Measurements from ENCODE around the gene MARK4.
"Not testable (repeated sequence)": the region's sequence is repeated elsewhere in the genome, so short reads cannot be mapped to it uniquely, and the experiment has no call there.

MARK4 gene

GRCh38 chr19:45306518-45307027, 55.5 kb downstream of the MARK4 start:
- no peak for DNase-seq

- no peak for DNase-seq
Measured at GRCh38 chr19:45307361-45307760, 56.3 kb downstream of the MARK4 start.

GRCh38 chr19:45309322-45309721, 58.3 kb downstream of the MARK4 start:
- DNase-seq: not testable (repeated sequence)

- no peak for DNase-seq
Measured at GRCh38 chr19:45311621-45312020, 60.5 kb downstream of the MARK4 start.

- not testable (repeated sequence) for DNase-seq
Measured at GRCh38 chr19:45312285-45312684, 61.2 kb downstream of the MARK4 start.

DNA sequence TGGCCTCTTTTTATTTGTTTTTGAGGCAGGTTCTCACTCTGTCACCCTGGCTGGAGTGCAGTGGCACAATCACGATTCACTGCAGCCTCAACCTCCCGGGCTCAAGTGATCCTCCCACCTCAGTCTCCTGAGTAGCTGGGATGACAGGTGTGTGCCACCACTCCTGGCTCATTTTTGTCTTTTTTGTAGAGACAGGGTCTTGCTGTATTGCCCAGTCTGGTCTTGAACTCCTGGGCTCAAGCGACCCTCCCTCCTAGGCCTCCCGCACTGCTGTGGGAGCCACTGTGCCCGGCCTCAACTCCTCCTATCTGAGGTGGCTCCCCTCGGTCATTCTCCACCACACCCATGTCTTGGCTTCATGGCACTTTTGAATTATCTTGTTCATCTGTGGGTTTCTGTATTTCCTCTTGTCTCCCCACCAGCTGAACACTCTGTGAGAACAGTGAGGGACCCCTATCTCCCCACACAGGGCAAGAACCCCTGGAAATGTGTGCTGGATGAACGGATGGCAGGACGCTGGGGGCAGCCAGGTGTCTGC, 63.7 kb downstream of the MARK4 start:
- DNase-seq: no peak

DNA sequence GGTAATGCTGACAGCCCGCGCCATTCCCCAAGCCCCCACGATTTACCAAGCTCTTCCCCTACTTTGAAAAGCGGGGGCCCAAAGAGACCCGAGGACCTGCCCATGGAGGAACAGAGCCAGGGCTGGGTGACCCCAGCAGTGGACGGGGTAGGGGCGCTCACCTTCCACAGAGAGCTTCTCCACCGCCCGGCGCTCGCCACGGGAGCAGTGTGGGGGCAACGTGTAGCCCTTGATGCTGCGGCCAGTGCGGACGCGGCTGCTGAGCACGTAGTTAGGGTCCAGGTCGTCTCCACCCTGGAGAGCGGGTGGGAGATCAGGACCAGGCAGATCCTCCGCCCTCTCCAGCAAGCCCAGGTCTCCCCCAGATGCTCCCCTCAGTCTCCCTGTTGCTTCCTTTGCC, 64.2 kb downstream of the MARK4 start:
- DNase-seq: no peak

- no peak for DNase-seq
Measured at GRCh38 chr19:45320997-45321775, 70.1 kb downstream of the MARK4 start.

DNA sequence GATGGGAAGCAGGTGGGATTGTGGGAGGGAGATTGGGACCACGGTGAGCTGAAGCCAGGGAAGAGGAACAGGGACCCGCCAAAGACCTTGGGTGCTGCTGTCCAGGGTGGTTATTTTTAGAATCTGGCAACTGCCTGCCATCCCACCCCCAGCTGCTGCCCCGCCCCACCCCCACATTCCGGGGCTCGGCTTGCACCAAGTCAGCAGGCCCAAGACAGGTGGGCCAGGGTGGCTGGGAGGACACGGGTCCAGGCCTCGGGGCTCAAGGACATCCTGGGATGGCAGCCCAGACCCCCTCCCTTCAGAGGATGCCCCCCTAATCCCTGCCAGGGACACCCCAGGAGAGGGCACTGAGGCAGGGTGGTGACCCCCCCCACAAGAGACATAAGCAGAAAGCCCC, 70.8 kb downstream of the MARK4 start:
- no peak for DNase-seq

DNA sequence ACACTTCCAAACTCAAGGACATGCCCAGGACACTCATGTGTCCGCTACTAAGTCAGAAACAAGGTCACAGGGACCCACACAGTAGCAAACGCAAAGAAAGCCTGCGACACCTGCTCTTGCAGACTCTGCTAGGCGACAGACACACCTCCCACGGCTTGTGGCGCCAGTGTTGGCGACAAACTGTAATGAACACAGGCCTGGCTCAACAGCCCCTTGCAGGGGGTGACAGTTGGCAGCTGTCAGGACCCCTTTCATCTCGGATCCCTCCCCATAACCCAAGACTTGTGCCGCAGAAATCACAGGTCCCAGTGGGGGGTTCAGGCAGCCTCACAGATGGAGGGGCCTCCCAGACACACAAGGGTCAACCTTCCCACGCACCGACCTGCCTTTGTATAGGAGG, 71.2 kb downstream of the MARK4 start:
- no peak for DNase-seq

DNA sequence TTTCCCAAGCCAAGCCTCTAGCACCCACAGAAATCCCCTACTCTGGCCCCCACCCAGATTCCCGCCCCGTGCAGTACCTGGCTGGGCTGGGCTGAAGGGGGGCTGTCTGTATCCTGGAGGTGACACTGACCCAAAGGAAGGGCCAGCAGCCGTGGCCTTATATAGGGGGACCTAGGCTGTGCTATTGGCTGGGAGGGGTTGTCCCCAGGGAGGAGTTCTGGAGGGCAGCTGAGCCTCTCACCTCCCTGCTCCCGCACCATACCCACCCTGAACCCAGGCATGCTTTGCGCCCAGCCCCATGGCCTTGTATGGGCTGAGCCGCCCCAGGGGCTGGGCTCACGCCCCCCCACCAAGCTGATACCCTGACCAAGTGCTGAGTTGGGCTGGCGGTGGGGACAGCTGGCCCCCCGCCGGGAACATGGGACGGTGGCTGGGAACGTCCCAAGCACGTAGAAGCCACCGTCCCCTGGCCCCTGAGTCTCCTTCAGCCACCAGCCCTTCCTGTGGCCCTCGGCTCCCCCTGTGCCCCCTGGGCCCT, 71.7 kb downstream of the MARK4 start, which contains the start of gene CKM:
TSS of gene CKM (minus strand) at position 132 of the 538 bp plus-strand sequence. CDS start 3,162 bp downstream, outside the sequence.
- no peak for DNase-seq

- no peak for DNase-seq
Measured at GRCh38 chr19:45323671-45324081, 72.6 kb downstream of the MARK4 start.

GRCh38 chr19:45324349-45324907, 73.4 kb downstream of the MARK4 start:
- DNase-seq: no peak

- no peak for DNase-seq
Measured at GRCh38 chr19:45327404-45328143, 76.5 kb downstream of the MARK4 start.

DNA sequence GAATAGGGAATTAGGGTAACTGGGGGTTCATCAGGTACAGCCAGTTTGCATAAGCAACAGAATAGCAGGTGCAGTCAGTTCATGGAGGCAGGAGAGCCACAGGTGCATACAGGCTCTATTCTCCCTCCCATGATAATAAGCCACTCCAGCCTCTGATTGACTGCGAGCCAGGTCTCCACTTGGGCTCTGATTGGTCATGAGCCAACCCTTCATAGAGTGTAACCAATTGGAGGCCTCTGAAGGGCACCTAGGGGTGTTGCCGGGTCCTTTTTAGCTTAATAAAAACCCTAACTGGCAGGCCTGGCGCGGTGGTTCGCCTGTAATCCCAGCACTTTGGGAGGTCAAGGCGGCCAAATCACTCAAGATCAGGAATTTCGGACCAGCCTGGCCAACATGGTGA, 80.3 kb downstream of the MARK4 start:
- DNase-seq: no peak

GRCh38 chr19:45333609-45334303, 82.7 kb downstream of the MARK4 start:
- no peak for DNase-seq

DNA sequence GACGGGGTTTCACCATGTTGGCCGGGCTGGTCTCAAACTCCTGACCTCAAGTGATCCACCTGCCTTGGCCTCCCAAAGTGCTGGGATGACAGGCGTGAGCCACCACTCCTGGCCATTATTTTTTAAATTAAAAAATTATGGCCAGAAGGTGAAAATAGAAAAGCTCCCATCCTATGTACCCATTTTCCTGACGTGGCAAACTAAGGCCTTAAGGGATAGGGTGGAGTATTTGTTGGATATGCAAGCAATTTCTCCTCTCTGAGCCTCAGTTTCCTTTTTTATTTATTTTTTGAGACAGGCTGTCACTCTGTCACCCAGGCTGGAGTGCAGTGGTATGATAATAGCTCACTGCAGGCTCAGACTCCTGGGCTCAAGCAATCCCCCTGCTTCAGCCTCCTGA, 83.8 kb downstream of the MARK4 start:
- DNase-seq: not testable (repeated sequence)

GRCh38 chr19:45336696-45337251, 85.7 kb downstream of the MARK4 start:
- DNase-seq: no peak

- no peak for DNase-seq
Measured at GRCh38 chr19:45339629-45340028, 88.6 kb downstream of the MARK4 start.

GRCh38 chr19:45340232-45340898, 89.3 kb downstream of the MARK4 start, which contains the start of gene KLC3:
TSS of gene KLC3 (plus strand) at chr19:45340750. CDS start at chr19:45345542, 4,792 bp downstream.
- DNase-seq: no peak

DNA sequence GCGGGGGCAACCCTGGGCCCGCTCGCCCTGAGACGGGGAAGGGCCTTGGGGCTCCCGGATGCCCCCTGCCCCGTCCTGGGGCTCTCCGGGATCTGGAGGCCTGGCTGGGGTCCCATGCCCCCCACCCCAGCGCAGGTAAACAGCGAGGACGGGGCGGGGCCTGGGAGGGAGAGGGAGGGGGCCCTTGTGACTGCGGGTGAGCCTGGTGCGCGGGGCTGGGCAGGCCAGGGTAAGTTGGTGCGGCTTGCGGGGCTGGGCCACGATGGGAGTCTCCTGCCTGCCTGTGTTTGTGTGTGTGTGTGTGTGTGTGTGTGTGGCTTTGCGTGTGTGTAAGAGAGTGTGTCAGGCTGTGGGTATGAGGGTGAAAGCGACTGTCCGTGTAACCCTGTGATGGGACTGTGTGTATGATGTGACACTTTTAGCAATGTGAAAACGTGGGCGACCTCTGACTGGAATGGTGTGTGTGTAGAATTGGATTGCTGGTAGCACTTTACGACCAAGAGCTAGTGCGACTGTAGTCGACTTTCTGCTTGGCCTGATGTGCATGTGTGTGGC, 89.9 kb downstream of the MARK4 start:
- no peak for DNase-seq
